ENCODE results near the gene IQCB1.

GRCh38 chr3:121748680-121749275, 86.1 kb downstream of the IQCB1 start:
- TF ChIP-seq ZNF274 (IDR thresholded peaks at IDR 0.05; ENCODE audit: low read depth, low read length) (no peak), YY1 (IDR thresholded peaks at IDR 0.05; ENCODE audit: insufficient read depth, insufficient read length) (no peak)

All from NT2/D1 (cell line).